H1 (cell line): ENCODE results near the gene GALNT9. TPM values are rescaled to one million over a fixed set of nuclear protein-coding genes. Genes with fewer than 3 reads are reported as not detected.

Source experiments
- CTCF ChIA-PET: fragments of 300-600 bp; sonication (Branson Sonifier 250); formaldehyde crosslinking; loops from one replicate; lab custom pipeline; 2021; ENCODE audit not compliant: partially characterized antibody; lab: Charles Lee
- POLR2A ChIA-PET: fragments of 300-600 bp; sonication (Branson Sonifier 250); formaldehyde crosslinking; loops from one replicate; lab custom pipeline; 2021; ENCODE audit warnings: inconsistent platforms; ENCODE audit not compliant: partially characterized antibody; lab: Charles Lee
- DNase-seq, 2 experiments: peaks; one replicate each; pipeline versions ENCODE4 v3.0.0 to v3.0.0-alpha.2; 2010 to 2022; ENCODE audit warnings: low spot score in 2 of 2, low read depth in 1 of 2, mixed read lengths in 1 of 2
- FAIRE-seq: peaks from 2 replicates; lab custom pipeline; 2011; peaks lifted over from hg19 to GRCh38; lab: Jason Lieb, UNC
- H2AFZ ChIP-seq: 2 replicates; pipeline ENCODE4 v1.8.1; 2012; ENCODE audit warnings: low read length, inconsistent platforms
- H2AK5ac ChIP-seq: 2 replicates; pipeline ENCODE4 v1.6.1; 2013; ENCODE audit warnings: low read depth, low read length
- H2BK120ac ChIP-seq: replicated peaks from 2 replicates; pipeline ENCODE3; 2013; ENCODE audit warnings: low read depth, low read length, inconsistent platforms
- H2BK12ac ChIP-seq: 2 replicates; pipeline ENCODE4 v1.6.1; 2013; ENCODE audit warnings: low read depth, low read length
- H2BK15ac ChIP-seq: 2 replicates; pipeline ENCODE4 v1.6.1; 2013; ENCODE audit warnings: low read length
- H2BK20ac ChIP-seq: 2 replicates; pipeline ENCODE4 v1.6.1; 2013; ENCODE audit warnings: low read length
- H2BK5ac ChIP-seq: 2 replicates; pipeline ENCODE4 v1.6.1; 2013; ENCODE audit warnings: low read depth, low read length
- H3K14ac ChIP-seq: 2 replicates; pipeline ENCODE4 v1.6.1; 2013; ENCODE audit warnings: inconsistent platforms; ENCODE audit not compliant: insufficient read length
- H3K18ac ChIP-seq: 2 replicates; pipeline ENCODE4 v1.6.1; 2013; ENCODE audit warnings: low read length; ENCODE audit errors: extremely low read depth
- H3K23ac ChIP-seq: 2 replicates; pipeline ENCODE4 v1.6.1; 2013; ENCODE audit warnings: inconsistent platforms; ENCODE audit not compliant: insufficient read length
- H3K23me2 ChIP-seq: 2 replicates; pipeline ENCODE4 v1.6.1; 2013; ENCODE audit warnings: low read depth, low read length
- H3K27ac ChIP-seq: 2 replicates; pipeline ENCODE4 v1.6.1; 2011; ENCODE audit warnings: low read depth, low read length, inconsistent platforms
- H3K27me3 ChIP-seq, 4 experiments: replicated peaks in 1 of 4; 1 replicate in 1 of 4; 2 replicates in 3 of 4; pipeline versions ENCODE4 v1.6.1 to v1.8.1; 2011 to 2013; ENCODE audit warnings: low read length in 3 of 4, mild to moderate bottlenecking in 3 of 4, inconsistent platforms in 2 of 4, mixed read lengths in 2 of 4, moderate library complexity in 1 of 4; ENCODE audit not compliant: control insufficient read depth in 3 of 4, insufficient read depth in 3 of 4; ENCODE audit errors: extremely low read depth in 1 of 4
- H3K36me3 ChIP-seq, 4 experiments: 2 replicates each; pipeline versions ENCODE4 v1.6.1 to v1.8.1; 2011 to 2013; ENCODE audit warnings: mild to moderate bottlenecking in 4 of 4, low read length in 3 of 4, moderate library complexity in 2 of 4, control low read depth in 1 of 4, inconsistent platforms in 1 of 4; ENCODE audit not compliant: insufficient read depth in 4 of 4, control insufficient read depth in 2 of 4
- H3K4ac ChIP-seq: replicated peaks from 2 replicates; pipeline ENCODE3; 2013; ENCODE audit warnings: low read length, low read depth, mixed read lengths, inconsistent platforms; ENCODE audit not compliant: insufficient read length
- H3K4me1 ChIP-seq, 4 experiments: replicated peaks in 1 of 4; 1 replicate in 1 of 4; 2 replicates in 3 of 4; pipeline versions ENCODE4 v1.6.1 to v1.8.1; 2011 to 2013; ENCODE audit warnings: low read length in 3 of 4, inconsistent platforms in 2 of 4, mixed read lengths in 1 of 4; ENCODE audit not compliant: insufficient read depth in 4 of 4, control insufficient read depth in 3 of 4
- H3K4me2 ChIP-seq, 2 experiments: 2 replicates each; pipeline versions ENCODE4 v1.6.1 to v1.8.1; 2011 to 2013; ENCODE audit warnings: low read depth in 2 of 2, low read length in 2 of 2, control low read depth in 1 of 2, inconsistent platforms in 1 of 2, mild to moderate bottlenecking in 1 of 2; ENCODE audit not compliant: insufficient read depth in 1 of 2
- H3K4me3 ChIP-seq, 4 experiments: fragments of 200-600, 300-600 bp in 1 of 4; sonication (generic), shearing (Covaris generic), sonication (Bioruptor Twin) in 1 of 4; 2 replicates each; pipeline versions ENCODE4 v1.5.1 to v1.8.1; 2011 to 2016; ENCODE audit warnings: low read length in 4 of 4, low read depth in 3 of 4, control low read depth in 2 of 4, inconsistent platforms in 2 of 4, mild to moderate bottlenecking in 2 of 4, mixed read lengths in 1 of 4, moderate library complexity in 1 of 4; ENCODE audit not compliant: insufficient read depth in 2 of 4; ENCODE audit errors: extremely low read depth in 1 of 4
- H3K56ac ChIP-seq: replicated peaks from 2 replicates; pipeline ENCODE3; 2013; ENCODE audit warnings: low read depth, mild to moderate bottlenecking, mixed read lengths, low read length, inconsistent platforms; ENCODE audit not compliant: insufficient read length
- H3K79me1 ChIP-seq: 2 replicates; pipeline ENCODE4 v1.6.1; 2013; ENCODE audit warnings: low read depth, low read length, control low read depth
- H3K79me2 ChIP-seq, 2 experiments: 2 replicates each; pipeline versions ENCODE4 v1.6.1 to v1.8.1; 2012 to 2013; ENCODE audit warnings: low read length in 2 of 2, mild to moderate bottlenecking in 2 of 2, inconsistent platforms in 1 of 2; ENCODE audit not compliant: insufficient read depth in 2 of 2, control insufficient read depth in 1 of 2
- H3K9ac ChIP-seq, 4 experiments: replicated peaks in 1 of 4; 1 replicate in 1 of 4; 2 replicates in 3 of 4; pipeline versions ENCODE4 v1.6.1 to v1.8.1; 2011 to 2013; ENCODE audit warnings: low read depth in 3 of 4, low read length in 3 of 4, control low read depth in 2 of 4, mild to moderate bottlenecking in 2 of 4, moderate library complexity in 2 of 4, inconsistent platforms in 1 of 4; ENCODE audit errors: extremely low read depth in 1 of 4
- H3K9me3 ChIP-seq, 2 experiments: 2 replicates each; pipeline versions ENCODE4 v1.6.1 to v1.8.1; 2012 to 2013; ENCODE audit warnings: mild to moderate bottlenecking in 2 of 2, moderate library complexity in 2 of 2, control low read depth in 1 of 2, inconsistent platforms in 1 of 2, low read depth in 1 of 2, low read length in 1 of 2, mixed read lengths in 1 of 2; ENCODE audit not compliant: insufficient read depth in 2 of 2
- H4K20me1 ChIP-seq, 2 experiments: replicated peaks in 1 of 2; 2 replicates each; pipeline versions ENCODE3 to v1.8.1; 2011 to 2013; ENCODE audit warnings: inconsistent platforms in 2 of 2, low read length in 2 of 2, mild to moderate bottlenecking in 1 of 2; ENCODE audit not compliant: insufficient read depth in 2 of 2, control insufficient read depth in 1 of 2
- H4K5ac ChIP-seq: 2 replicates; pipeline ENCODE4 v1.6.1; 2013; ENCODE audit warnings: low read length, low read depth, mixed read lengths, inconsistent platforms; ENCODE audit not compliant: insufficient read length
- H4K8ac ChIP-seq: 2 replicates; pipeline ENCODE4 v1.8.0; 2013; ENCODE audit warnings: mild to moderate bottlenecking, moderate library complexity, low read length, inconsistent platforms; ENCODE audit not compliant: insufficient read depth; ENCODE audit errors: extremely low read depth
- H4K91ac ChIP-seq: replicated peaks from 2 replicates; pipeline ENCODE3; 2013; ENCODE audit warnings: low read length, mixed read lengths, inconsistent platforms; ENCODE audit not compliant: insufficient read length
- FOSL1 ChIP-seq: IDR thresholded peaks from 2 replicates; pipeline ENCODE4 v1.6.1; 2011; ENCODE audit warnings: mild to moderate bottlenecking, low read depth, low read length, moderate library complexity; ENCODE audit not compliant: insufficient read depth
- KDM5A ChIP-seq: fragments of 200-600 bp; IDR thresholded peaks from 2 replicates; pipeline ENCODE4 v1.7.1; 2012; ENCODE audit warnings: mild to moderate bottlenecking, low read length, inconsistent platforms, mixed read lengths
- PHF8 ChIP-seq: fragments of 200-600 bp; sonication (generic); conservative IDR thresholded peaks from 2 replicates; pipeline ENCODE4 v1.7.1; 2012; ENCODE audit warnings: low read depth, mild to moderate bottlenecking, inconsistent platforms, low read length, moderate library complexity
- TAF1 ChIP-seq: IDR thresholded peaks from 2 replicates; pipeline ENCODE4 v1.6.1; 2011; ENCODE audit warnings: mild to moderate bottlenecking, low read depth, low read length
- TEAD4 ChIP-seq: IDR thresholded peaks from 2 replicates; pipeline ENCODE4 v1.6.1; 2012; ENCODE audit warnings: low read depth, low read length, inconsistent platforms, mixed read lengths
- WGBS, 2 experiments: shearing (Covaris generic) in 1 of 2; methylation state at CpG; one replicate each; pipeline versions ENCODE4 v1.1.6 to v1.1.7; 2013 to 2015; ENCODE audit warnings: low lambda C conversion rate in 2 of 2, mixed read lengths in 2 of 2, inconsistent platforms in 1 of 2, low coverage in 1 of 2, missing lambda C conversion rate in 1 of 2; ENCODE audit not compliant: insufficient replicate concordance in 2 of 2, insufficient coverage in 1 of 2, insufficient read length in 1 of 2; ENCODE audit errors: extremely low coverage in 1 of 2, missing lambda C conversion rate in 1 of 2; 5-methylcytosine and 5-hydroxymethylcytosine counted together
- polyA plus RNA-seq, 7 experiments: library from polyadenylated mRNA; depleted of rRNA in 3 of 7; stranded (reverse) in 5 of 7; unstranded in 2 of 7; fragments of >200 nt in 5 of 7; fragments of 200-250 nt in 2 of 7; gene quantifications; 1 replicate in 5 of 7; 2 replicates in 1 of 7; 4 replicates in 1 of 7; pipeline versions ENCODE4 v1.2.1 to v1.2.3, GENCODE V29; 2011 to 2013; ENCODE audit warnings: missing spikeins in 2 of 7, mixed read lengths in 2 of 7
- total RNA-seq: library from RNA; stranded (reverse); fragmentation: NEBNext Ultra II Directional; extraction: Animal tissue kit (Norgen Biotek cat#: 25700); gene quantifications from 2 replicates; pipeline ENCODE4 v1.2.1, GENCODE V29; 2021

The GALNT9 gene
- total and polyA plus RNA-seq, 2 of the 8 experiments (the other 6 are each of a cell fraction or from before 2014, with no cell fraction given): 2.0 to 3.6 TPM

GRCh38 chr12:132354982-132355680 lies 25.7 kb upstream of the GALNT9 start:
- DNase-seq (no peak), FAIRE-seq (no peak)
- no peaks in the 10 kb centered on the region for H3K23me2 ChIP-seq
- H2BK20ac ChIP-seq: no peak overlapping the region
- H4K5ac ChIP-seq: no peak overlapping the region
- POLR2A ChIA-PET: interaction anchor here (0.9 kb wide), 1 partner anchor 33 kb away, joined by 3 read pairs; no protein-coding TSS in a partner anchor
- CTCF ChIA-PET: interaction anchor here (1.1 to 3.5 kb wide), 4 partner anchors 12 to 21 kb away, joined by 3 to 17 read pairs (median 8); no protein-coding TSS in a partner anchor
- no peak overlapping the region for H2AFZ ChIP-seq
- no peak overlapping the region for H3K14ac ChIP-seq
- H3K27me3 ChIP-seq: peaks cover 0 to 31% (median 19%) of the 10 kb centered on the region in 4 experiments; a peak in 4 of 7 replicates
- no peaks in the 10 kb centered on the region for H3K79me1 ChIP-seq
- H2AK5ac ChIP-seq: no peak overlapping the region
- no peak overlapping the region for H3K23ac ChIP-seq
- H3K4me1 ChIP-seq: peaks cover 0 to 13% (median 7%) of the 10 kb centered on the region in 4 experiments; a peak in 4 of 7 replicates
- no peak overlapping the region for H2BK12ac ChIP-seq
- H3K56ac ChIP-seq: no peak overlapping the region
- H4K8ac ChIP-seq: peak overlapping the region; percentile 51; the same call in 1 of the 2 replicates
- H3K79me2 ChIP-seq: no peaks in the 10 kb centered on the region
- H4K20me1 ChIP-seq: no peaks in the 10 kb centered on the region
- no peak overlapping the region for H3K4me3 ChIP-seq
- H3K36me3 ChIP-seq: no peaks in the 10 kb centered on the region
- 91% methylated on average over 33 of the region's 34 CpGs; no CpG with 5 or more reads in 1 of the 2 experiments for WGBS, 2 experiments
- no peak overlapping the region for H3K4me2 ChIP-seq
- no peak overlapping the region for H2BK5ac ChIP-seq
- no peak overlapping the region for H2BK15ac ChIP-seq
- H3K18ac ChIP-seq: no peak overlapping the region
- no peak overlapping the region for H4K91ac ChIP-seq
- peaks cover 0 to 28% of the 10 kb centered on the region in 2 experiments; a peak in 2 of 4 replicates for H3K9me3 ChIP-seq
- TF ChIP-seq PHF8: no peak
- TF ChIP-seq TAF1: no peak
- no peak for TF ChIP-seq FOSL1
- no peak for TF ChIP-seq TEAD4
- no peak for TF ChIP-seq KDM5A
- no peak overlapping the region for H3K4ac ChIP-seq
- no peak overlapping the region for H3K9ac ChIP-seq
- H3K27ac ChIP-seq: no peak overlapping the region
- no peak overlapping the region for H2BK120ac ChIP-seq
